Activated CD8-positive, alpha-beta memory T cell treated with anti-CD3 and anti-CD28 coated beads, Interleukin-2, amount 50 U/mL, for 48 hours (primary cell): ENCODE results near the gene RBM5.
"Not testable (repeated sequence)": the region's sequence is repeated elsewhere in the genome, so short reads cannot be mapped to it uniquely, and the experiment has no call there.

ENCODE experiments used
- DNase-seq: peaks from one replicate; pipeline ENCODE4 v3.0.0-alpha.2; 2020

RBM5 gene

DNA sequence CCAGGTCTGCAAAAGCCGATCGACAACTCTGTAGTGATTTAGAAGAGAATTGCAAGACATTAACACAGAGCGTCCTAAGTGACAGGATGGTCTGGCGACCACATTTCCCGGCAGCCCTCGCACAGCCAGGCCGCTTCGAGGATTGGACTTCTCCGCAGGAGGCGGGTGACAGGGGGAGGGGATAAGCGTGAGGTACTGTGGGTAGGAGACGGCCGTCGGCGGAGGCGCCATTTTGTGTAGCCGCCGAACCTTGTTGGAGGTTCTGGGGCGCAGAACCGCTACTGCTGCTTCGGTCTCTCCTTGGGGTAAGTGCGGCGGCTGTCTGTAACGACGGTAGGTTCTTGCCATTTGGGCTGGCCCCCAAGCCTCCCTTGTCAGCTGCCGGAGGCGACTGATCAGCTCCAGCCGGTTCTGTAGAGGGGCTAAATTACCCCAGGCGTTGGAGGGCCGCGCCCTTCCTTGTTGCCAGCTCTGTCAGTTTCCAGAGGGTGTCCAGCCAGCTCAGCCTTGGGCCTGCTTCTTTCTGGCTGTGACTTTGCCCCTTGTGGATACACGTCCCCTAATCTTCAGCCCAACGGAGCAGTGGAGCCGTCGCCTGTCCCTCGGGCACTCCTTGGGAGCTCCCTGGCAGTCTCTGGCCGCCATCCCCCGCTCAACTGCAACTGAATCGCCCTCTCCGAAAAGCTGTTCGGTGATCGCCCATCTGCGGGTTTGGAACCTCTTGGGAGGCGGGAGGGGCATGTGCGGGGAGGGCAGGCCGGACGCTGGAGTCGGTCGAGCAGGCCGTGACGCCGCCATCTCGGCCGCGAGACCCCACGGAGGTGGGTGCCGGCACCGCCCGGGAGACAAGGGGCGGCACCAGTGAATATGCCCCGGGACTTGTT, at the start of gene RBM5:
RBM5 (plus strand) TSS at position 195 of the 884 bp plus-strand sequence. CDS start 1,516 bp downstream, outside the sequence.
- peak; percentile 93 for DNase-seq

DNA sequence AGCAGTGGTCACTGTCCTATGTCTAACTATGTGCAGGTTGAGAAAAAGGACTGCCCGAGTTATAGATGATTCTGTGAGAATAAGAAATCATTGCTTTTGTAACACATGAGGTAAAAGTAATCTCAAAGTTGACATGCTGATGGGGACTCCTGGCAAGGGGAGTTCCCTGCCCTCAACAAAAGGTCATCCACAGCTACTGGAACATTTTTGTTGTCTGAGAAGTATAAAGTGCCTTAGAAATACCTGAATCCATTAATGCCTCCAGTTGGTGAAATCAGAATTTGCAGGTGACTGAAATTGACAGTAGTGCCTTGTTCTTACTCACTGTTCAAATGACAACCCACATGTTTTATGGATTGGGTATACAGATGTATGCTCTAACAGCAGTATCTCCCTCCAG, 43.7 kb upstream of the RBM5 start:
- no peak for DNase-seq

DNA sequence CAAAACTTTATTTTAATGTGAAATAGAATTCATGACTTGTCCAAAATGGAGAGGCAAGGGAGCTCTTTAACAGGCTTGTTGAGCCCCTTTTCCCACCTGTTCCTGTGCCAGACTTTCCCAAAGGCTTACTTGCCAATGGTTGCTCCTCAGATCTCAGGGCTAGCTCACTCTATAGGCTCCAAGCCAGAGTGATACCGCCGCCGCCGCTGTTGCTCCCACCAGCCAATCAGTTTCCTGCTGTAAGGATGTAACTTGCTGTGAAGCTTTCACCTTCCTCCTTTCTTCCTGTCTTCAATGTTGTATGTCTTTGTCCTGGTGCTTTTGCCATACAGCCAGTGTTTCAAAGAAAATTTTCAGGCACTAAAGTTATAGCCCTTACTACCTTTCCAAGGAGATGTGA, 41.3 kb upstream of the RBM5 start:
- no peak for DNase-seq

DNA sequence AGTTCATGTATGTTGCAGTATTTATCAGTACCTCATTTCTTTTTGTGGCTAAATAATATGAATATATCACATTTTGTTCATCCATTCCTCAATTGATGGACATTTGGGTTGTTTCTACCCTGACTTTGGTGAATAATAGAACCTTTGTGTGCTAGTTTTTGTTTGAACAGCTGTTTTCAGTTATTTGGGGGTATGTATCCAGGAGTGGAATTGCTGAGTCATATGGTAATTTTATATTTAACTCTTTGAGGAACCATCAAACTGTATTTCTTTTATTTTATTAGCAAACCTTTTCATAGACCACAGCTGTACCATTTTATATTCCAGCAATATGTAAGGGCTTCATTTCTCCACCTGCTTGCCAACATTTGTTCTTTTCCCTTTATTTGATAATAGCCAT, 38.4 kb upstream of the RBM5 start:
- DNase-seq: no peak

DNA sequence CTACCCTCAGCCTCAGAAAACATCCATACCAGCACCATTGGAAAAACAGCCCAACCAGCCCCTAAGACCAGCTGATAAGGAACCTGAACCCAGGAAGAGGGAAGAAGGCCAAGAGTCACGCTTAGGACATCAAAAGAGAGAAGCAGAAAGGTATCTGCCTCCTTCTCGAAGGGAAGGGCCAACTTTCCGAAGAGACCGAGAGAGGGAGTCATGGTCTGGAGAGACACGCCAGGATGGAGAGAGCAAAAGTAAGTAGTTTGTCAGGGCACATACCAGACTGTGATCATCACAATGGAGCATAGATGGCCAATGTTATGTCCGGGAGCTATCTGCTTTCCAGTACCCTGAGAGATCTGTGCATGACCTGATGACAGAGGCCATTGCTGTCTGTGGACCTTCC, 31.0 kb upstream of the RBM5 start:
- no peak for DNase-seq

DNA sequence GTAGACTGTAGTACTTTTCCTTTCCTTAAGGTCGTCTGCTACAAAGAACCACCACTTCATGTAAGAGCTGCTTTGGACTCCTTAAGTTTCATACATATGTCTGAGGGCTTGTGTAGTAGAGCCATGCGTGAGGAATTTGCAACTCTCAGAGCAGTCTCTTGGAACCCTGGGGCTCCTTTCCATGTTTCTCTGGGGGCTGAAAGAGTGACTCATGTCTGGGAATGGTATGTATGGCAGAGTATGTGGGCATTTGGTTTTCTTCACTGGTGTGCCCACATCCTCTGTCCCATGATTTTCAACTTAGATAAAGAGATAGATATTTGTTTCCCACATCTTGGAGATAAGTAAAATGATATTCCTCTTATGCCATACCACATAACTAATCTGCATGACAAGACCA, 20.6 kb upstream of the RBM5 start:
- no peak for DNase-seq

DNA sequence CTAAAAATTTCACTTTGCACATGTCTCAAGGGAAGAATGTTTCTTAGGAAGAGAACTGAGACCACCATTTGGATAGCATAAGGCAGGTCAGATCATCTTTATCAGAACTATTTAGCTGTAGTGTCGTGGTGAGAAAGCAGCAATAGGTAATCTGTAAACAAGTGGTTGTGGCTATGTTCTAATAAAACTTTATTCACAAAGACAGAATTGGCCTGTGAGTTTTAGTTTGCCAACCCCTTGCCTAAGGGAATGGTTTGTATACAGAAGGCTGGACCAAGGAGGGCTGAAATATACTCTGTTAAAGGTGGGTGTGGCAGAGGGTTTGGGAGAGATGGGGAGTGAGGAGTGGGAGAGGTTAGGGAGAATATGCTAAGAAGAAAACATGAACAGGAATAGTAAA, 10.6 kb upstream of the RBM5 start:
- DNase-seq: no peak

DNA sequence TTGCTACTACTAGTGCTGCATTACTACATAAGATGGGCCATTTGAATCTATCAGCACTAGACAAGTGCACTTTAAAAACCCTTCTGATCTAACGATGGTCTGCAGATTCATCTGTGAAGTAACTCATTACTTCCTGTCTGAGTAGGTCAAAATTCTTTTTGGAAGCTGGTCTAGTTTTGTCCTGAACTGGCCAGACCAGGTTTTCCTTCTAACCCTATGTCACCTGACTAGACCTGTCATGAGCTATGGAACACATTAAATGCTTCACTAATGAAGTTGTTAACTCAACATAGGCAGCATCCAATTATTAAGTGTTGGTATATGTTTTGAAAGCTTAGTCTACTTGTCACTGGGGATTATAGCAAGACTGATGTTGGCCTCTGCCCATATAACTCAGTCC, 10.1 kb upstream of the RBM5 start:
- no peak for DNase-seq

DNA sequence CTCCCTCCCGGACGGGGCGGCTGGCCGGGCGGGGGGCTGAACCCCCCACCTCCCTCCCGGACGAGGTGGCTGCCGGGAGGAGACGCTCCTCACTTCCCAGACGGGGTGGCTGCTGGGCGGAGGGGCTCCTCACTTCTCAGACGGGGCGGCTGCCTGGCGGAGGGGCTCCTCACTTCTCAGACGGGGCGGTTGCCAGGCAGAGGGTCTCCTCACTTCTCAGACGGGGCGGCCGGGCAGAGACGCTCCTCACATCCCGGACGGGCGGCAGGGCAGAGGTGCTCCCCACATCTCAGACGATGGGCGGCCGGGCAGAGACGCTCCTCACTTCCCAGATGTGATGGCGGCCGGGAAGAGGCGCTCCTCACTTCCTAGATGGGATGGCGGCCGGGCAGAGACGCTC, 3.8 kb upstream of the RBM5 start:
- not testable (repeated sequence) for DNase-seq

DNA sequence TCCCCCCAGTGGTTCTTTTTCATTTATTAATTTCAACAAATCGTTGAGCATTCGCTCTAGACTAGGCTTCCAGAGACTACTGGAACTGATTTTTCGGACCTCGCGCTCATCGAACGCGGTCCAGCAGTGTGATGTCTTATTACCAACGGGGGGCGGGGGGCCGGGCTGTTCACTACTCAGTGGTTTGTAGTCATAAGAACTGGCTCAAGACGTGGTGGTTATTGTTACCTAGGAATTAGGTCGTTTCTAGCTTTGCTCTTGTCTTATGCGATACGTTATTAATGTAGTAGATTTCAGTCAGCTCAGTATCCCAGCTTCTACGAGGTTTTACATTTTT, 858 bp downstream of the RBM5 start:
- DNase-seq: no peak

DNA sequence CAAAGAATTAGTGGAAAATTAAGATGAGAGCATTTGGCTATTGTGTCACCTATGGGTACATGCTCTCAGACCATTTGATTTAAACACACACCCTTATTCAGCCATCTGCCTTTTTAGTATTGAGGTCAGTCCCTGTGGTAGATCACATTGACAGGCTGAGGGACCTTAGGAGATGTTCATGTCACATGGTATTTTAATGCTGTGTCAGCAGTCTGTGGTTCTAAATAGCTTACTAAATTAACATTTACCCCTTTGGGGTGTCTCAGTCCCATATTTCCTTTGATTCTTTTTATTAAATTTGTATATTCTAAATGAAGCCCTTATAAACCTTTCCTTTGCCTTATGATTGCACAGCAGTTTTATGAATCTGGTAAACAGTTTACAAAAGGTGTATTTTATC, 2.3 kb downstream of the RBM5 start:
- DNase-seq: no peak

DNA sequence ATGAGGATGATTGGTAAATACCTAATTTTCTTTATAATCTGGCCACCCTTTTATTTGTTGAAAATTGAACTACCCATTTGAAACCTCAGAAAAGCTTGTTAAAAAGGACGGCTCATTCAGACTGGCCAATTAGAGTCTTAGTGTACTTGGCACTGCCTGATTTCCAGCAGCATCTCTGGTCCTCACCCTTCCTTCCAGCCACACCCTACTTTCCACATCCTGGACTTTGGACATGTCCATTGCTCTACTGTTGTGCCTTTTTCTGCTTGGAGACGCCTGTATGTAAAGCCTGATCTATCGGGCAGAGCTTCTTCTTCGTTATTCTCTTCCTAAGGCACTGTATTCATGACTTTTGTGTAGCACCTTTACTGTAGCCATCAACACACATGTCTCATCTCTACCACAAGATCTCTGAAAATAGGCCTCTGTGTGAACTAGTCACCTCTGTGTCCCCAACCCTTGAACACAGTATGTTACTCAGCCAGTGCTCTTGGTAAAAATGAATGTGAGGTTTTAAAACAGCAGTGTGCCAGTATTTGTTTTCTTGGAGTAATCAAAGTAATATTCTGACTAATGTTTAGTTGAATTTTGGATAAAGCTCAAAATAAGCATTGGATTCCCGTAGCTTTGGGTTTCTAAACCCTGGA, 6.8 kb downstream of the RBM5 start:
- DNase-seq: no peak

DNA sequence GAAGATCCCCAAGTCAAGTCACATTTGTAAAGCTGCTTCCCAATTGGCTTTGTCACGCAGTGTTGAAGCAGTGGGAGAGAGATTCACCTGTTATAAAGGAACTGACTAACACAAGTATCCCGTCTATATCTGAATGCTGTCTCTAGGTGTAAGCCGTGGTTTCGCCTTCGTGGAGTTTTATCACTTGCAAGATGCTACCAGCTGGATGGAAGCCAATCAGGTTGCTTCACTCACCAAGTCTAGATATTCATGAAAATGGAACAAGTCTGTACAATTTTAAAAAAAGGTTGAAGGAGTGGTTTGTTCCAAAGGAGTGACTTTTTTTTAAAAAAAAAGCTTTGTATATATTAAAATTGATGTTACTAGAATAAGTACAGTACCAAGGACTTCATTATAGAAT, 11.7 kb downstream of the RBM5 start:
- no peak for DNase-seq

DNA sequence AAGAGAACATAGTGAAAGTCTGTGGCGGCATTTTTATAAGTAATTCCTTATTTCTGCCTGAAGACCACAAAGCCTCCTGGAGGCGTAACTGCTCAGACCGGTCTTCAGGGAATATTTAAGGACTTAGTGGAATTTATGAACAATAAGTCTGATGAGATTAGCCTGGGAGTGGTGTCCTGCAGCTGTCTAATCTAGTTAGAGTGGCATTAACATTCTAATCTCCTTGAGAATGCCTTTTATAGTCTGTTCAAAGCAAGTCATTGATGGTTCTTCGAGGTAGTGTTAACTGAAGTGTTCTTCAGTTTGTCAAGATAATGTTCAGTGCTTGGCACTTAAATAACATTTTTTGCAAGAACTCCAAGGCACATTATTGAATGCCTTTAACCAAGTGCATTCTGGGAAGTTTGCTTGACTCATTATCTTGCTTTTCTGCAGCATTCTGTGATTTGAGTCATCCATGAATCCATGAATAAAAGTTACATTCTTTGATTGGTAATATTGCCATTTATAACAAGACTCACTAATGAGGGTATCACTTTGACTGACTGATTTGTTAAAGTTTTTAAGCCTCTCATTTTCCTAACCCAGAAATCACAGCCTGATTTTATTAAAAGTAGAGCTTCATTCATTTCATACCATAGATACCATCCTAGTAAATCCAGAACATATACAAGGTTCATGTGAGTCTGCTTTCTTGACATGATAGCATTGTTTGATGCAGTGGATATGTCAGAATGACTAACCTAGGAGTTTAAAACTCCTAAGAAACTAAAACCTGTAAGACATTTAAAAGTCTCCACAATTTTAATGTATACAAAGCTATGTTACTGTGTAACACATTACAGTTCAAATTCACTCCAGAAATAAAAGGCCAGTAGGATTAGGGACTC, 12.5 kb downstream of the RBM5 start:
- no peak for DNase-seq

DNA sequence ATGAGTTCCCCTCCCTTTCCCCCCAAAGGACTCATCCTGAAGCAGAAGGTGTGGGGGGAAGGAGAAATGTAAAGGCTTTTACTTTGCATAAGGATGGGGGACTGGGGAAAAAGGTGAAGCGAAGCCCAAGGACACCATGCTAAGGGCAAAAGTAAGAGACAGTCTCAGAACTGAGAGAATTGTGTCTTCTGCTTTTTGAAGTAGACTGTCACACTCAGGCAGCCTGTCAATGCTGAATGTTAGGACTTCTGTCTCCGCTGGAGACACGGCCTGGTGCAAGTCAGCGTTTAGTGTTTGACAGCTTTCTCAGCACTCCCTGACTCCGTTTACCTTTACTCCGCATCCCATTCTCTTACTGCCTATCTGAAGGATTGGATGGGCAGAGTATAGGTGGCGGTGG, 13.8 kb downstream of the RBM5 start:
- DNase-seq: no peak

DNA sequence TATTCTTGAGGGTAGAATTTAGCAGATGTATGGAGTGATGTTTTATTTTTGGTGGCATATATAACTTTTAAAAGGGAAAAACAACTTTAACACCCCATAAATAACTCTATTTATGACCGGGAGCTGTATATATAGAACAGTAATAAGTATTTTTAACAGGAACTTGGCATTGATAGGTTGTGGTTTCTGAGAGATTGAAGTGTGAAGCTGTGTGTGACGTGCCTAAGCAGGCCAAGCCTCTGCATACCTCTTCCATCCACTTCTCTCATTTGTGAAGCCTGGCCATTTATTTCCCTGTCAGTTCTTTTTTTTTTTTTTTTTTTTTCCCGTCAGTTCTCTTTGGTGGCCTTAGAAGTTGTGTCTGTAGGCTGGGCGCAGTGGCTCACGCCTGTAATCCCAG, 23.0 kb downstream of the RBM5 start:
- no peak for DNase-seq

DNA sequence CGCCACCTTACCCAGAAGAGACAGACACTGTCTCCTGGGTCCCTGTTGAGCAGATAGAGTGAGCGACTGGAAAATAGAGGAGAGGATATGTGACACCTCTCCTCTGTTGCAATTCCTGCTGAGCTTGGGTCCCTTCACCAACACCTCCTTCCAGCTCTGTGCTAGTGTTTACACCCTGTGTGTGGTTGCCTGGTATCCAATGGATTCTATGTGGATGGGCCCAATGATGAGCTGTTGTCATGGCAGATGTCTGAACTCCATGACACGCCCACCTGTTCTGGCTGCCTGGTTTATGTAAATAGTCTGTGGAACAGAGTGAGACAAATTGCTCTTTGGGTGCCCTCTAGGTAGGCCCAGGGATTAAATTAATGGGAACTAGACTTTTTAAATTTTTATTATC, 23.7 kb downstream of the RBM5 start:
- no peak for DNase-seq

DNA sequence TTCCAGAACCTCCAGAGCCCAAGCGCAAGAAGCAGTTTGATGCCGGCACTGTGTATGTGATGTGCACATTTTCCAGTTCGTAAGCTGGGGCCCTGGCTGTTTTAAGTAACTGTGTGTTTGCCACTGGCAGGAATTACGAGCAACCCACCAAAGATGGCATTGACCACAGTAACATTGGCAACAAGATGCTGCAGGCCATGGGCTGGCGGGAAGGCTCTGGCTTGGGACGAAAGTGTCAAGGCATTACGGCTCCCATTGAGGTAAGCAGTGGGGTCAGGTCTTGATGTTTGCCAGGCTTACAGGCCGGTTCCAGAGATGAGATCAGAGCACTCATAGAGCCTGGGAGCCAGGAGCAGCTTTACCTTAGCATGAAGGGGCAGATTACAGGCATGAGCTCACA, 28.4 kb downstream of the RBM5 start:
- DNase-seq: no peak

DNA sequence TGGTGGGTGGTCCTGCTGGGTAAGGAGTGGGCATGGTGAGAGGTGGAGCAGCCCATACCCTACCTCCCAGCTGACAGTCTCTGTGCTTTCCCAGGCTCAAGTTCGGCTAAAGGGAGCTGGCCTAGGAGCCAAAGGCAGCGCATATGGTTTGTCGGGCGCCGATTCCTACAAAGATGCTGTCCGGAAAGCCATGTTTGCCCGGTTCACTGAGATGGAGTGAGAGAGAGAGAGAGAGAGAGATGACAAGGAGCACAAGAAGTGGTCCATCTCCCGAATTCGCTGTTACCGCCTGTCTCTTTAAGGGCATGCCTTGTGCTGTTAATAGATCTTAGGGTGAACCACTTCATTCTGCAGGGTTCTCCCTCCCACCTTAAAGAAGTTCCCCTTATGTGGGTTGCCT, 29.5 kb downstream of the RBM5 start:
- no peak for DNase-seq

DNA sequence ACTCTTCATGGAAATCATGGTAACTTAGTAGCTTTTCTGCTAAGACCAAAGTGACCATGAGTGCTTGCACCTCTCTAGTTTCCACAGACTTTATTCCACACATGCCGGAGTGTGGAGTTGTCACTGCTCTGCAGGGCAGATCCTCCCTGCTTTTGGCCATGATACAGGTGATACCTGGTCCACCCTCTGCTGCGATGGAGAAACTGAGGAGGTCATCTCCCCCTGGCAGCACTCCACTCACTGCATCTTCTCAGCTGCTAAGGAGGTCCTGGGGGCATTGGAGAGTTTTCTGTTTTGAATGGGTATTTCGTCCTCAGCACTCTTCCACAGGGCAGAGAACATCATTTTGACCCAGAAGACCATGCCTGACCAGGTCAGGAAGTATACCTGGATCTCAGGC, 31.1 kb downstream of the RBM5 start:
- no peak for DNase-seq

DNA sequence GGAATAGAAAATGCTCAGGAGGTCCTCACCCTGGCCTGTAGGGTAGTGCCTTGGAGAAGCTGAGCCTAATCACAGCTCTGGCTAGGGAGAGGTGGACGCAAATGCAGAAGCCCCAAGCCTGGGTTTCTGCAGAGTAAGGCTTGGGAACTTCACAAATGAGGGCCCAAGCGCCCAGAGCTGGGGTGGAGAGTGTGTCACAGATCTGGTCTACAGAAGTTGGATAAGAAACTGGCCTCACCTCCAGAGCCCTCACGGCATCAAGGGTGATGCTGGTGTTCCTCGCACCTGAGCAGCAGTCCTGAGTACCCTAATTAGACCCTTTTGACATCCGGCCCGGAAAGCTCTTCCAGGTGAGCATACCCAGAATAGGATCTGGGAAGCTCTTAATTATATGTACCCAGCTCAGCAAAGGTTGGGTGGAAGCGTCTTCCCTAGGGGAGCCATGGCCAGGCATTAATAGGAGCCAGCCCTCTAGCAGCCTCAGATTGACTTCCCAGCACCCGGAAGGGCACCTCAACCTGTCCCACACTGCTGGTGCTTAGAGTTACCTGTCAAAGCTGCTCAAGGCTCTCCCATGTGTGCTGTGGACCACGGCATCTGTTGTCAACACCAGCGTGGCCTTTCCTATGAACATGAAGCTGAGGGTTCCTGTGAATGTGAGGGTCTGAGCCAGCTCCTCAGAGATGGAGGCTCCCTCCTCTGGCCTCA, 31.8 kb downstream of the RBM5 start:
- DNase-seq: no peak

DNA sequence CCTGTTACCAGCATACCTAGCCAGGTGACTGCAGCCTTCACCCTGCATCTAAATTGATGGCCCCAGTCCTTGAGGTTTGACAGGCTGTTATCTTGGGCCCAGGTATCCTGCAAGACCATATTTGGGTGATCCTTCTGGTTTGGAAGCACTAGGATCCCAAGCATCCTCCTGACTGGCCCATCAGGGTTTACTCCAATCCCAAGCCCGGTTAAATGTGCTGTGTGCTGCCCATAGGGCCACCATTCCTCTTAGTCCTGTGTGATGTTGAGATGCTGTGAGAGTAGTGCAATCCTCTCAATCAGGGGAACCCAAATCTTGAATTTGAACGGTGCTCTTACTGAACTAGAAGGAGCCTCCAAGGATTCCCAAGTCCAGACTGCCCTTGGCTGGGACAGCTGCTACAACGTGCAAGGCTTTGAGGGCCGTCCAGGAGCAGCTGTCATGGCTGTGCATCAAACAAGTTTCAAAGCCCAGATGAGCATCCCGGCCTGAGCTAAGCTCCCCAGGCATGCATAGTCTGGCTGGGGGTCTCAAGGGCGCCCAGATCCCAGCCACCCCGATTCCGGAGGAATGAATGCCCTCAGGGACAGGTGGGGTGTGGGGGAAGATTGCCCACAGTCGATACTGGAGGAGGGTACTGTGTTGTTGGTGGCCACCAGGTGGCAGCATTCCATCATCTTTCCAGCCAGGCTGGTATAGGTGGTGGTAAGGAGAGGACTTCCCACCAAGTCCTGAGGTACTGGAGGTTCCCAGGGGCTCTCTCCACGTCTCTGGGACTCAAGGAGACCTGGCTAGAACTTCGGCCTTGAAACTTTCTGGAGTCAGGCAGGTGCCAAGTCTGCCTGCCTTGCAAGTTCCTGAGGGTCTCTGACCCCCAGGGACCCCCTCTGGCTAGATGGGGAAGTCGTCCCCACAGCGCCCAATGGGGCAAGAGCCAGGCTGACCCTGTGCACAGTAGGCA, 32.6 kb downstream of the RBM5 start:
- DNase-seq: peak; percentile 87
